ENCODE measurements around the gene KLF13.

Gene KLF13

DNA sequence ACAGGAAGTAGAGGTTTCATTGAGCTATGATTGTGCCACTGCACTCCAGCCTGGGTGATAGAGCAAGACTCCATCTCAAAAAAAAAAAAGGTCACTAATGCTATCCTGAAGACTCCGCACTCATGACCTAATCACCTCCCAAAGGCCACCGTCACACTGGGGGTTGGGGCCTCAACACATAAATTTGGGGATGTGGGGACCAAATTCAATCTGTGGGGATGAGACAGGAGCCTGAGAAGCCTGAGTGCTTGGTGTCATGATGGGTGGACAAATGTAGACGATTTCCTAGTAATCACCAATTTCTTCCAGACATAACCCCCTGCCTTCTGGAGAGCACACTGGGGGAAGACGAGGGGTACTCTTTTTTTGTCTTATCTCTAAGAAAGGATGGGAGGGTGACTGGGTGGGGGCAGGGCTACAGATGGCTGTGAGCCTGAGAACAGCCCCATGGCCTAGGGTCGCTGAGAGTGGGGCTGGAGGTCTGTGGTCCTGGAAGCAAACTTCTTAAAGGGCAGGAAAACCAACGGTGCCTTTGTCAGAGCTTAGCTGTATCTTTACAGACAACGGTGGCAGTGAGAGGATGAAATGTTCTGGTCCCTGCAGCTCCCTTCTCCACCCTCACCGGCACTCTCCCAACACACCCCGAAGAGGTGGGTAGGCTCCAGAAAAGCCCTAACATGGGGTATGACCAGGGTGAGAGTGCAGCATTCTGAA is 16.6 kb upstream of the KLF13 start:
- no peaks in the 10 kb centered on the region for H3K9me2 ChIP-seq (replicated peaks; ENCODE audit: insufficient read depth, low read length)
- TF ChIP-seq EZH2phosphoT487 (IDR thresholded peaks at IDR 0.05; ENCODE audit: low read length) = no peak
- TF ChIP-seq, protein P1, sequence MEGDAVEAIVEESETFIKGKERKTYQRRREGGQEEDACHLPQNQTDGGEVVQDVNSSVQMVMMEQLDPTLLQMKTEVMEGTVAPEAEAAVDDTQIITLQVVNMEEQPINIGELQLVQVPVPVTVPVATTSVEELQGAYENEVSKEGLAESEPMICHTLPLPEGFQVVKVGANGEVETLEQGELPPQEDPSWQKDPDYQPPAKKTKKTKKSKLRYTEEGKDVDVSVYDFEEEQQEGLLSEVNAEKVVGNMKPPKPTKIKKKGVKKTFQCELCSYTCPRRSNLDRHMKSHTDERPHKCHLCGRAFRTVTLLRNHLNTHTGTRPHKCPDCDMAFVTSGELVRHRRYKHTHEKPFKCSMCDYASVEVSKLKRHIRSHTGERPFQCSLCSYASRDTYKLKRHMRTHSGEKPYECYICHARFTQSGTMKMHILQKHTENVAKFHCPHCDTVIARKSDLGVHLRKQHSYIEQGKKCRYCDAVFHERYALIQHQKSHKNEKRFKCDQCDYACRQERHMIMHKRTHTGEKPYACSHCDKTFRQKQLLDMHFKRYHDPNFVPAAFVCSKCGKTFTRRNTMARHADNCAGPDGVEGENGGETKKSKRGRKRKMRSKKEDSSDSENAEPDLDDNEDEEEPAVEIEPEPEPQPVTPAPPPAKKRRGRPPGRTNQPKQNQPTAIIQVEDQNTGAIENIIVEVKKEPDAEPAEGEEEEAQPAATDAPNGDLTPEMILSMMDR (IDR thresholded peaks at IDR 0.05; ENCODE audit: low read length) = no peak
- TF ChIP-seq EZH2 (optimal IDR thresholded peaks at IDR 0.05; ENCODE audit: low read depth, low read length) = no peak
- H3K79me2 ChIP-seq (ENCODE audit: low read length) = no peaks in the 10 kb centered on the region
- H3K36me3 ChIP-seq (replicated peaks; ENCODE audit: insufficient read depth, low read length) = no peaks in the 10 kb centered on the region
- no peak overlapping the region for H3K4me3 ChIP-seq (ENCODE audit: low read length)
- no peaks in the 10 kb centered on the region for H3F3A ChIP-seq (ENCODE audit: insufficient read depth, low read length)
- H3K4me2 ChIP-seq (ENCODE audit: low read depth, low read length) = no peak overlapping the region
- no peaks in the 10 kb centered on the region for H3K27me3 ChIP-seq (replicated peaks; ENCODE audit: insufficient read depth, low read length)
- H3K9ac ChIP-seq (ENCODE audit: low read length) = no peak overlapping the region
- H3K4me1 ChIP-seq (ENCODE audit: low read length) = no peaks in the 10 kb centered on the region
- no peaks in the 10 kb centered on the region for H3K9me3 ChIP-seq (replicated peaks; ENCODE audit: insufficient read depth, low read length)
- no peak for DNase-seq
- no peak overlapping the region for H3K27ac ChIP-seq (ENCODE audit: low read length)
- H2AFZ ChIP-seq (ENCODE audit: low read length) = no peak overlapping the region
- H4K20me1 ChIP-seq (ENCODE audit: insufficient read depth, low read length) = no peaks in the 10 kb centered on the region

DNA sequence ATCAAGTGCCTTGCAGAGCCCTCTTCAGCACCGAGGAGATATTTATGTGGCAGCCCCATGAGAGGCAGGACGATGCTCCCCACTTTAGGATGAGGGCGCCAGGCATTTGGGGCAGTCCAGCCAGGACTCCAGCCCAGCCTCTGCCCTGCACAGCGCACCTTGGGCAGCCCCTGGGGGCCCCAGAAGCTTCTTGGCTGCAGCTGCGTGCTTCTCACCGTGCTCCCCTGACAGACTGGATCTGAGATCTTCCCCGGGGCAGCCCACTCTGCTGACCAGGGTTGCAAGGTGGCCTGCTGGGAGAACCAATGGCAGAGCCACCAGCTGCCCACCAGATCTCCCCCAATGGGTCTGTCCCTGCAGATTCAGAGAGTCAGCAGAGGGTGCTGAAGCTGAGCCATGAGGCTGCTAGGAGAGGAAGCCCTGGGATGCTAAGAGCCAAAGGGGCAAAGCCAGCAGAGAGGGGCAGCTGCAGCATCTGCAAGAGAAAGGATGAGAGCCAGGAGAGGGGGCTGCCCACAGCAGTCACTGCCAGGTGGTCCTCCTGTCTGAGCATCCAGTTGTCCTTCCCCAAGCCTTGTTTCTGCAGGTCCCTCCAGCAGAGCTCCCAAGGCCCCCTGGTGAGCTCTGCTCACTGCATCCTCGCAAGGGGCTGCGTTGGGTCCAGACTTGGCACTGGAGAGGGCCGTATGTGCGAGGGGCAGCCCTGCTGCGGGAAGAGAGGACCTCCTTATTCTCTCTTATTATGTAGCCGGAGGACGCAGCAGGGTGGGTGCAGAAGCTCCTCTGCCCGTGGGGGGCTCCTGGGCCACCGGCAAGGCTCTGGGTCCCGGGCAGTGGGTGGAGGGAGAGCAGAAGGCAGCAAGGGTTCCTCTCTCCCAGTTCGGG is 14.7 kb upstream of the KLF13 start:
- Histone ChIP-seq H3K4me1 (ENCODE audit: low read length) (no peaks in the 10 kb centered on the region), H3K27ac (ENCODE audit: low read length) (no peak overlapping the region), H3K9ac (ENCODE audit: low read length) (no peak overlapping the region), H3K27me3 (replicated peaks; ENCODE audit: insufficient read depth, low read length) (no peaks in the 10 kb centered on the region), H3F3A (ENCODE audit: insufficient read depth, low read length) (no peaks in the 10 kb centered on the region), H3K9me2 (replicated peaks; ENCODE audit: insufficient read depth, low read length) (no peaks in the 10 kb centered on the region), H3K9me3 (replicated peaks; ENCODE audit: insufficient read depth, low read length) (no peaks in the 10 kb centered on the region), H4K20me1 (ENCODE audit: insufficient read depth, low read length) (no peaks in the 10 kb centered on the region), H2AFZ (ENCODE audit: low read length) (no peak overlapping the region), H3K4me2 (ENCODE audit: low read depth, low read length) (no peak overlapping the region), H3K79me2 (ENCODE audit: low read length) (no peaks in the 10 kb centered on the region), H3K36me3 (replicated peaks; ENCODE audit: insufficient read depth, low read length) (no peaks in the 10 kb centered on the region), H3K4me3 (ENCODE audit: low read length) (no peak overlapping the region)
- TF ChIP-seq EZH2 (optimal IDR thresholded peaks at IDR 0.05; ENCODE audit: low read depth, low read length) (no peak), EZH2phosphoT487 (IDR thresholded peaks at IDR 0.05; ENCODE audit: low read length) (no peak)
- TF ChIP-seq, protein P1 (IDR thresholded peaks at IDR 0.05; ENCODE audit: low read length) = no peak
- no peak for DNase-seq

GRCh38 chr15:31313223-31313622 is 13.4 kb upstream of the KLF13 start:
- H3K36me3 ChIP-seq (replicated peaks; ENCODE audit: insufficient read depth, low read length) = no peaks in the 10 kb centered on the region
- no peaks in the 10 kb centered on the region for H4K20me1 ChIP-seq (ENCODE audit: insufficient read depth, low read length)
- TF ChIP-seq EZH2phosphoT487 (IDR thresholded peaks at IDR 0.05; ENCODE audit: low read length) (no peak), EZH2 (optimal IDR thresholded peaks at IDR 0.05; ENCODE audit: low read depth, low read length) (no peak)
- TF ChIP-seq, protein P1 (IDR thresholded peaks at IDR 0.05; ENCODE audit: low read length) = no peak
- H3K9me3 ChIP-seq (replicated peaks; ENCODE audit: insufficient read depth, low read length) = no peaks in the 10 kb centered on the region
- H3K27me3 ChIP-seq (replicated peaks; ENCODE audit: insufficient read depth, low read length) = no peaks in the 10 kb centered on the region
- H3K27ac ChIP-seq (ENCODE audit: low read length) = no peak overlapping the region
- no peaks in the 10 kb centered on the region for H3F3A ChIP-seq (ENCODE audit: insufficient read depth, low read length)
- no peaks in the 10 kb centered on the region for H3K4me1 ChIP-seq (ENCODE audit: low read length)
- H3K9ac ChIP-seq (ENCODE audit: low read length) = no peak overlapping the region
- no peak for DNase-seq
- H3K4me3 ChIP-seq (ENCODE audit: low read length) = no peak overlapping the region
- no peaks in the 10 kb centered on the region for H3K9me2 ChIP-seq (replicated peaks; ENCODE audit: insufficient read depth, low read length)
- no peak overlapping the region for H2AFZ ChIP-seq (ENCODE audit: low read length)
- no peak overlapping the region for H3K4me2 ChIP-seq (ENCODE audit: low read depth, low read length)
- H3K79me2 ChIP-seq (ENCODE audit: low read length) = no peaks in the 10 kb centered on the region
